Spleen (tissue), 11 donors: ENCODE data around the gene PROX1. TPM values are rescaled to one million over a fixed set of nuclear protein-coding genes. Genes with fewer than 3 reads are reported as not detected.

Source experiments
- DNase-seq: peaks from one replicate; pipeline ENCODE4 v3.0.0-alpha.2; 2020
- H3K27ac ChIP-seq, 8 donors: fragments of 200-600 bp; sonication (generic) in 7 of 8; 1 replicate in 4 of 8; 2 replicates in 4 of 8; pipeline versions ENCODE4 v1.5.0 to v1.8.0; 2016 to 2021; ENCODE audit warnings: inconsistent platforms in 4 of 8, mild to moderate bottlenecking in 4 of 8, moderate library complexity in 1 of 8
- H3K27me3 ChIP-seq, 7 donors: fragments of 200-600 bp; sonication (generic) in 6 of 7; replicated peaks in 1 of 7; 1 replicate in 4 of 7; 2 replicates in 3 of 7; pipeline versions ENCODE4 v1.5.0 to v1.8.0; 2016 to 2021; ENCODE audit warnings: inconsistent platforms in 3 of 7, mild to moderate bottlenecking in 1 of 7
- H3K36me3 ChIP-seq, 6 donors: fragments of 200-600 bp; sonication (generic) in 5 of 6; 1 replicate in 4 of 6; 2 replicates in 2 of 6; pipeline versions ENCODE4 v1.5.0 to v1.8.0; 2016 to 2021; ENCODE audit warnings: inconsistent platforms in 2 of 6
- H3K4me1 ChIP-seq, 6 donors: fragments of 200-600 bp; sonication (generic) in 5 of 6; 1 replicate in 3 of 6; 2 replicates in 3 of 6; pipeline versions ENCODE4 v1.5.0 to v1.8.0; 2016 to 2021; ENCODE audit warnings: inconsistent platforms in 3 of 6
- H3K4me3 ChIP-seq, 8 donors: fragments of 200-600 bp; sonication (generic) in 7 of 8; 1 replicate in 4 of 8; 2 replicates in 4 of 8; pipeline versions ENCODE4 v1.5.0 to v1.8.0; 2016 to 2021; ENCODE audit warnings: inconsistent platforms in 4 of 8, mild to moderate bottlenecking in 4 of 8, moderate library complexity in 2 of 8
- H3K9me3 ChIP-seq, 8 donors: fragments of 200-600 bp; sonication (generic) in 7 of 8; 1 replicate in 4 of 8; 2 replicates in 4 of 8; pipeline versions ENCODE4 v1.5.0 to v1.8.0; 2016 to 2021; ENCODE audit warnings: inconsistent platforms in 4 of 8
- POLR2A ChIP-seq, 3 donors: fragments of 450-650 bp; IDR thresholded peaks; one replicate each; pipeline ENCODE4 v1.5.1; 2017; ENCODE audit warnings: antibody characterized with exemption in 3 of 3, mild to moderate bottlenecking in 1 of 3
- POLR2AphosphoS5 ChIP-seq, 3 donors: sonication (generic); formaldehyde crosslinking; IDR thresholded peaks; one replicate each; pipeline ENCODE4 v1.5.1; 2017; ENCODE audit warnings: antibody characterized with exemption in 3 of 3
- WGBS, 5 donors: extraction: QIAGEN DNeasy Blood & Tissue Kit in 3 of 5; methylation state at CpG; one replicate each; pipeline versions ENCODE4 v1.1.5 to v1.1.7; 2013 to 2018; 5-methylcytosine and 5-hydroxymethylcytosine counted together
- intact Hi-C: fragments of 100-400 bp; cut with DNase I; formaldehyde crosslinking; loops from one replicate; pipeline ENCODE4 v1.15.0; 2023; ENCODE audit warnings: low total_unique reads
- polyA plus RNA-seq, 3 donors: library from polyadenylated mRNA; stranded (reverse); fragments of 200-250 nt; gene quantifications; one replicate each; pipeline ENCODE4 v1.2.1, GENCODE V29; 2013
- total RNA-seq, 7 donors: library from RNA; depleted of rRNA in 3 of 7; stranded (reverse); fragments of >200 nt in 3 of 7; fragmentation: NEBNext Ultra II Directional in 4 of 7; extraction: Animal tissue kit (Norgen Biotek cat#: 25700) in 4 of 7; gene quantifications; one replicate each; pipeline versions ENCODE4 v1.1.0 to v1.2.1, GENCODE V29; 2016 to 2021
- TF ChIP-seq, protein P1 (sequence below), 11 experiments: fragments of 200-600 bp in 7 of 11; fragments of 450-650 bp in 4 of 11; sonication (generic) in 4 of 11; IDR thresholded peaks in 8 of 11; conservative IDR thresholded peaks in 3 of 11; 1 replicate in 7 of 11; 2 replicates in 4 of 11; pipeline versions ENCODE4 v1.4.0 to v1.8.0; 2016 to 2021; ENCODE audit warnings: antibody characterized with exemption in 11 of 11, inconsistent platforms in 4 of 11, mild to moderate bottlenecking in 1 of 11
- donor health status: healthy with polysubstance abuse.
- donor health status: DM: no; HTN: no; CAD: no; lungs with moderate emphysema.
- donor health status: DM: no; HTN: no; CAD: no.
- donor health status: Bipolar disorder and iron deficiency.
- donor health status: healthy.
- donor health status: DM: no; HTN: no; CAD: no.
- donor health status: DM: yes; HTN: yes; CAD: no.

The PROX1 gene
- total and polyA plus RNA-seq, 10 donors, result 0.70 to 114 (median 41.7) TPM

DNA sequence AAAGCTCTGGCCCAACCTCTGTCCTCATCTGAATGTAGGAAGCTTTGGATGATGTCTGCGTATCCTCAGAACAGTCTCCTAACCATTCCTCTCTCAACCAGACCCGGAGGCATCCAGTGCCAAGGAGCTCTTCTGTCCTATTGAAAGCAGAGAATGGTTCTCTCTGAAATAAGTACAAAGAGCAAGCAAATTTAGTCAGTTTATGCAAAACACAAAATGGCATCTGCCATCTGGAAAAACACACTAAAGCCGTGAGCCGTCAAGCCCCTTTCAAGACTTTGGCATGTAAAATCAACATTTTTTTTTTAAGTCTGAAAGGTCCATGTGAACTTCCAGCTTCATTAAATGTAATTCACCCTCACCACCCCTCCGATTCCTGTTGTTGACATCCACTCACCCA is 21.7 kb upstream of the PROX1 start:
- Histone ChIP-seq H3K27me3 (peaks cover 0 to 13% (median 0%) of the 10 kb centered on the region in 7 donors), H3K36me3 (no peaks in the 10 kb centered on the region), H3K27ac (no peak overlapping the region), H3K4me1 (no peaks in the 10 kb centered on the region), H3K4me3 (no peak overlapping the region), H3K9me3 (peaks cover 0 to 6% (median 0%) of the 10 kb centered on the region in 8 donors)
- intact Hi-C loops, result no loop called here
- no peak for DNase-seq
- WGBS, 5 donors, result 89 to 95% (median 90%) methylated on average over 5 of the region's 5 CpGs
- TF ChIP-seq POLR2AphosphoS5 (IDR thresholded peaks at IDR 0.05) (no peak), POLR2A (IDR thresholded peaks at IDR 0.05) (no peak)
- TF ChIP-seq, protein P1, sequence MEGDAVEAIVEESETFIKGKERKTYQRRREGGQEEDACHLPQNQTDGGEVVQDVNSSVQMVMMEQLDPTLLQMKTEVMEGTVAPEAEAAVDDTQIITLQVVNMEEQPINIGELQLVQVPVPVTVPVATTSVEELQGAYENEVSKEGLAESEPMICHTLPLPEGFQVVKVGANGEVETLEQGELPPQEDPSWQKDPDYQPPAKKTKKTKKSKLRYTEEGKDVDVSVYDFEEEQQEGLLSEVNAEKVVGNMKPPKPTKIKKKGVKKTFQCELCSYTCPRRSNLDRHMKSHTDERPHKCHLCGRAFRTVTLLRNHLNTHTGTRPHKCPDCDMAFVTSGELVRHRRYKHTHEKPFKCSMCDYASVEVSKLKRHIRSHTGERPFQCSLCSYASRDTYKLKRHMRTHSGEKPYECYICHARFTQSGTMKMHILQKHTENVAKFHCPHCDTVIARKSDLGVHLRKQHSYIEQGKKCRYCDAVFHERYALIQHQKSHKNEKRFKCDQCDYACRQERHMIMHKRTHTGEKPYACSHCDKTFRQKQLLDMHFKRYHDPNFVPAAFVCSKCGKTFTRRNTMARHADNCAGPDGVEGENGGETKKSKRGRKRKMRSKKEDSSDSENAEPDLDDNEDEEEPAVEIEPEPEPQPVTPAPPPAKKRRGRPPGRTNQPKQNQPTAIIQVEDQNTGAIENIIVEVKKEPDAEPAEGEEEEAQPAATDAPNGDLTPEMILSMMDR (IDR thresholded peaks at IDR 0.05 in 8 of 11, conservative IDR thresholded peaks at IDR 0.05 in 3 of 11), result no peak

GRCh38 chr1:213968146-213968825 is 19.5 kb upstream of the PROX1 start:
- Histone ChIP-seq H3K4me3 (no peak overlapping the region), H3K27ac (no peak overlapping the region), H3K27me3 (peaks cover 0 to 13% (median 0%) of the 10 kb centered on the region in 7 donors), H3K9me3 (no peaks in the 10 kb centered on the region), H3K36me3 (no peaks in the 10 kb centered on the region), H3K4me1 (no peaks in the 10 kb centered on the region)
- 74 to 79% (median 75%) methylated on average over 4 of the region's 4 CpGs for WGBS, 5 donors
- no peak for DNase-seq
- intact Hi-C loops, result no loop called here
- TF ChIP-seq, protein P1 (IDR thresholded peaks at IDR 0.05 in 8 of 11, conservative IDR thresholded peaks at IDR 0.05 in 3 of 11), result no peak

- intact Hi-C loops, result no loop called here
- 60 to 80% (median 72%) methylated on average over 2 of the region's 2 CpGs for WGBS, 5 donors
- Histone ChIP-seq H3K27me3 (peaks cover 0 to 13% (median 0%) of the 10 kb centered on the region in 7 donors), H3K27ac (no peak overlapping the region), H3K4me3 (no peak overlapping the region), H3K4me1 (no peaks in the 10 kb centered on the region), H3K9me3 (no peaks in the 10 kb centered on the region), H3K36me3 (no peaks in the 10 kb centered on the region)
- TF ChIP-seq POLR2AphosphoS5 (IDR thresholded peaks at IDR 0.05) (no peak), POLR2A (IDR thresholded peaks at IDR 0.05) (no peak)
- TF ChIP-seq, protein P1 (IDR thresholded peaks at IDR 0.05 in 8 of 11, conservative IDR thresholded peaks at IDR 0.05 in 3 of 11), result no peak
- no peak for DNase-seq
Measured at GRCh38 chr1:213969958-213970555, 17.7 kb upstream of the PROX1 start.

- WGBS, 5 donors, result 51 to 78% (median 69%) methylated on average over 2 of the region's 2 CpGs
- Histone ChIP-seq H3K27ac (no peak overlapping the region), H3K4me1 (no peaks in the 10 kb centered on the region), H3K4me3 (no peak overlapping the region), H3K27me3 (peaks cover 0 to 14% (median 0%) of the 10 kb centered on the region in 7 donors), H3K36me3 (no peaks in the 10 kb centered on the region), H3K9me3 (no peaks in the 10 kb centered on the region)
- TF ChIP-seq POLR2AphosphoS5 (IDR thresholded peaks at IDR 0.05), result no peak
- intact Hi-C loops, result no loop called here
- DNase-seq, result no peak
Measured at GRCh38 chr1:213972141-213972540, 15.6 kb upstream of the PROX1 start.
